ENCODE results near the gene ESX1. TPM values are rescaled to one million over a fixed set of nuclear protein-coding genes. Genes with fewer than 3 reads are reported as not detected.

Gene ESX1
- polyA plus RNA-seq (2012; rRNA removed): not detected in 2 replicates
- polyA plus RNA-seq (2012; cell fraction: cytosol; rRNA removed): not detected in 2 replicates
- not detected in 2 replicates for polyA plus RNA-seq (2012; cell fraction: nucleus; rRNA removed)

- H3K9me2 ChIP-seq: no peaks in the 10 kb centered on the region
- ChIA-PET POLR2A (no interaction called here), CTCF (interaction anchor here (1.3 to 2.1 kb wide), 3 partner anchors 12 to 142 kb away, joined by 3 to 8 read pairs (median 4); no protein-coding TSS in a partner anchor)
- no peak within 1 kb of the TSS for H3K9ac ChIP-seq
- peaks cover 47% of the 10 kb centered on the region for H3K27me3 ChIP-seq (ENCODE audit: insufficient read depth)
- H3K79me2 ChIP-seq (ENCODE audit: insufficient read depth): no peaks in the 10 kb centered on the region
- TF ChIP-seq EP300 (IDR thresholded peaks at IDR 0.05; ENCODE audit: borderline replicate concordance in 1 of 2, low read depth in 1 of 2, low read length in 1 of 2) (no peak), RAD21 (IDR thresholded peaks at IDR 0.05; ENCODE audit: low read length) (no peak), MXI1 (IDR thresholded peaks at IDR 0.05; ENCODE audit: low read depth, low read length) (no peak), RXRA (IDR thresholded peaks at IDR 0.05; ENCODE audit: borderline replicate concordance, low read depth) (no peak), TAF1 (IDR thresholded peaks at IDR 0.05; ENCODE audit: borderline replicate concordance, low read depth, low read length) (no peak), FOXJ3 (CRISPR knock-in tag; IDR thresholded peaks at IDR 0.05) (no peak), FOXM1 (IDR thresholded peaks at IDR 0.05; ENCODE audit: low read depth) (no peak), TEAD4 (IDR thresholded peaks at IDR 0.05; ENCODE audit: borderline replicate concordance, insufficient read depth) (no peak), YY1 (IDR thresholded peaks at IDR 0.05; ENCODE audit: low read depth) (no peak), MEF2A (IDR thresholded peaks at IDR 0.05; ENCODE audit: borderline replicate concordance, low read depth) (no peak), ELF1 (IDR thresholded peaks at IDR 0.05) (no peak), TCF12 (IDR thresholded peaks at IDR 0.05) (no peak), SIN3A (IDR thresholded peaks at IDR 0.05; ENCODE audit: borderline replicate concordance, low read depth, low read length) (no peak), SMC3 (IDR thresholded peaks at IDR 0.05; ENCODE audit: low read depth, low read length) (no peak)
- TF ChIP-seq, protein P1, sequence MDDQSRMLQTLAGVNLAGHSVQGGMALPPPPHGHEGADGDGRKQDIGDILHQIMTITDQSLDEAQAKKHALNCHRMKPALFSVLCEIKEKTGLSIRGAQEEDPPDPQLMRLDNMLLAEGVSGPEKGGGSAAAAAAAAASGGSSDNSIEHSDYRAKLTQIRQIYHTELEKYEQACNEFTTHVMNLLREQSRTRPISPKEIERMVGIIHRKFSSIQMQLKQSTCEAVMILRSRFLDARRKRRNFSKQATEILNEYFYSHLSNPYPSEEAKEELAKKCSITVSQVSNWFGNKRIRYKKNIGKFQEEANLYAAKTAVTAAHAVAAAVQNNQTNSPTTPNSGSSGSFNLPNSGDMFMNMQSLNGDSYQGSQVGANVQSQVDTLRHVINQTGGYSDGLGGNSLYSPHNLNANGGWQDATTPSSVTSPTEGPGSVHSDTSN (IDR thresholded peaks at IDR 0.05): no peak
- TF ChIP-seq, protein P2, sequence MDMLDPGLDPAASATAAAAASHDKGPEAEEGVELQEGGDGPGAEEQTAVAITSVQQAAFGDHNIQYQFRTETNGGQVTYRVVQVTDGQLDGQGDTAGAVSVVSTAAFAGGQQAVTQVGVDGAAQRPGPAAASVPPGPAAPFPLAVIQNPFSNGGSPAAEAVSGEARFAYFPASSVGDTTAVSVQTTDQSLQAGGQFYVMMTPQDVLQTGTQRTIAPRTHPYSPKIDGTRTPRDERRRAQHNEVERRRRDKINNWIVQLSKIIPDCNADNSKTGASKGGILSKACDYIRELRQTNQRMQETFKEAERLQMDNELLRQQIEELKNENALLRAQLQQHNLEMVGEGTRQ (IDR thresholded peaks at IDR 0.05; ENCODE audit: borderline replicate concordance, low read depth, low read length): no peak
- TF ChIP-seq, protein P3, sequence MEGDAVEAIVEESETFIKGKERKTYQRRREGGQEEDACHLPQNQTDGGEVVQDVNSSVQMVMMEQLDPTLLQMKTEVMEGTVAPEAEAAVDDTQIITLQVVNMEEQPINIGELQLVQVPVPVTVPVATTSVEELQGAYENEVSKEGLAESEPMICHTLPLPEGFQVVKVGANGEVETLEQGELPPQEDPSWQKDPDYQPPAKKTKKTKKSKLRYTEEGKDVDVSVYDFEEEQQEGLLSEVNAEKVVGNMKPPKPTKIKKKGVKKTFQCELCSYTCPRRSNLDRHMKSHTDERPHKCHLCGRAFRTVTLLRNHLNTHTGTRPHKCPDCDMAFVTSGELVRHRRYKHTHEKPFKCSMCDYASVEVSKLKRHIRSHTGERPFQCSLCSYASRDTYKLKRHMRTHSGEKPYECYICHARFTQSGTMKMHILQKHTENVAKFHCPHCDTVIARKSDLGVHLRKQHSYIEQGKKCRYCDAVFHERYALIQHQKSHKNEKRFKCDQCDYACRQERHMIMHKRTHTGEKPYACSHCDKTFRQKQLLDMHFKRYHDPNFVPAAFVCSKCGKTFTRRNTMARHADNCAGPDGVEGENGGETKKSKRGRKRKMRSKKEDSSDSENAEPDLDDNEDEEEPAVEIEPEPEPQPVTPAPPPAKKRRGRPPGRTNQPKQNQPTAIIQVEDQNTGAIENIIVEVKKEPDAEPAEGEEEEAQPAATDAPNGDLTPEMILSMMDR (IDR thresholded peaks at IDR 0.05): no peak
- no peak for DNase-seq
- no peaks in the 10 kb centered on the region for H3K36me3 ChIP-seq (replicated peaks in 1 of 2; ENCODE audit: control insufficient read depth in 1 of 2, insufficient read depth in 2 of 2, low read length in 1 of 2)
- no peaks in the 10 kb centered on the region for H3F3A ChIP-seq (replicated peaks; ENCODE audit: insufficient read depth)
- H3K9me3 ChIP-seq: no peaks in the 10 kb centered on the region
- 40% methylated on average over 38 of the region's 56 CpGs for WGBS (ENCODE audit: low lambda C conversion rate)
- H3K27ac ChIP-seq (ENCODE audit: low read depth in 2 of 2, low read length in 1 of 2): no peak within 1 kb of the TSS
- H3K4me1 ChIP-seq (ENCODE audit: control insufficient read depth in 1 of 2, insufficient read depth in 2 of 2, low read depth in 1 of 2, low read length in 1 of 2): no peaks in the 10 kb centered on the region
- no peaks in the 10 kb centered on the region for H4K20me1 ChIP-seq (ENCODE audit: insufficient read depth)
- no peak within 1 kb of the TSS for H3K4me2 ChIP-seq
- no peak within 1 kb of the TSS for H3K4me3 ChIP-seq (ENCODE audit: low read depth in 2 of 2, low read length in 1 of 2)
- H2AFZ ChIP-seq (ENCODE audit: low read depth): no peak within 1 kb of the TSS
Measured at GRCh38 chrX:104254442-104255115, at the start of gene ESX1. ESX1 (minus strand) TSS chrX:104254933; CDS start chrX:104254849, 84 bp downstream.

All from SK-N-SH (cell line).